Fibroblast of lung (primary cell): ENCODE measurements around the gene HACE1.

Experiments
- EZH2 ChIP-seq: IDR thresholded peaks from 2 replicates; pipeline ENCODE4 v1.5.1; 2012; ENCODE audit warnings: low read length, control low read depth, mild to moderate bottlenecking; ENCODE audit errors: missing control alignments
- TF ChIP-seq, protein P1 (sequence below), 2 donors: IDR thresholded peaks in 1 of 2; conservative IDR thresholded peaks in 1 of 2; 1 replicate in 1 of 2; 2 replicates in 1 of 2; pipeline ENCODE4 v1.5.1; 2011 to 2012; ENCODE audit warnings: low read length in 2 of 2, control low read depth in 1 of 2, inconsistent platforms in 1 of 2, low read depth in 1 of 2, mild to moderate bottlenecking in 1 of 2

DNA sequence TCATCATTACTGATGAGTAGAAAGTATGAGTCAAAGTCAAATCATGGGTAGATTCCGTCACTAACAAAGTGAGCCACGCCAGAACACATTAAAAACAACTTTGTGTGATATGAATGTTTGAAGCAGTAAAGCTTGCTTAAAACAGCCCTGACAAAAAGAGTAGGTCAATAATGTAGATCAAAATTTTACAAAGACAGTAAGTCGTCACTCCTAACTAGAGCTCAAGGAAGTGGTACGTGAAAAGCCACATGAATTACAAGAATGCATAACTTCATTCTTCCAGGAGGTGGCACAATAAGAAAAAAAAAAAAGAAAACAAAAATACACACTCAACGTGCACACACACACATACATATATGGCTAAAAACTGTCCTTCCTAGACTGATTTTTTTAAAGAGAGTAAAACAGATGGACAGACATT lies 69.9 kb downstream of the HACE1 start:
- no peak for TF ChIP-seq EZH2
- TF ChIP-seq, protein P1, sequence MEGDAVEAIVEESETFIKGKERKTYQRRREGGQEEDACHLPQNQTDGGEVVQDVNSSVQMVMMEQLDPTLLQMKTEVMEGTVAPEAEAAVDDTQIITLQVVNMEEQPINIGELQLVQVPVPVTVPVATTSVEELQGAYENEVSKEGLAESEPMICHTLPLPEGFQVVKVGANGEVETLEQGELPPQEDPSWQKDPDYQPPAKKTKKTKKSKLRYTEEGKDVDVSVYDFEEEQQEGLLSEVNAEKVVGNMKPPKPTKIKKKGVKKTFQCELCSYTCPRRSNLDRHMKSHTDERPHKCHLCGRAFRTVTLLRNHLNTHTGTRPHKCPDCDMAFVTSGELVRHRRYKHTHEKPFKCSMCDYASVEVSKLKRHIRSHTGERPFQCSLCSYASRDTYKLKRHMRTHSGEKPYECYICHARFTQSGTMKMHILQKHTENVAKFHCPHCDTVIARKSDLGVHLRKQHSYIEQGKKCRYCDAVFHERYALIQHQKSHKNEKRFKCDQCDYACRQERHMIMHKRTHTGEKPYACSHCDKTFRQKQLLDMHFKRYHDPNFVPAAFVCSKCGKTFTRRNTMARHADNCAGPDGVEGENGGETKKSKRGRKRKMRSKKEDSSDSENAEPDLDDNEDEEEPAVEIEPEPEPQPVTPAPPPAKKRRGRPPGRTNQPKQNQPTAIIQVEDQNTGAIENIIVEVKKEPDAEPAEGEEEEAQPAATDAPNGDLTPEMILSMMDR (conservative IDR thresholded peaks at IDR 0.05 in 1 of 2, IDR thresholded peaks at IDR 0.05 in 1 of 2; ENCODE audit: low read depth in 1 of 2, low read length in 2 of 2) = no peak
